ENCODE data around the gene NDC1.

Gene NDC1

DNA sequence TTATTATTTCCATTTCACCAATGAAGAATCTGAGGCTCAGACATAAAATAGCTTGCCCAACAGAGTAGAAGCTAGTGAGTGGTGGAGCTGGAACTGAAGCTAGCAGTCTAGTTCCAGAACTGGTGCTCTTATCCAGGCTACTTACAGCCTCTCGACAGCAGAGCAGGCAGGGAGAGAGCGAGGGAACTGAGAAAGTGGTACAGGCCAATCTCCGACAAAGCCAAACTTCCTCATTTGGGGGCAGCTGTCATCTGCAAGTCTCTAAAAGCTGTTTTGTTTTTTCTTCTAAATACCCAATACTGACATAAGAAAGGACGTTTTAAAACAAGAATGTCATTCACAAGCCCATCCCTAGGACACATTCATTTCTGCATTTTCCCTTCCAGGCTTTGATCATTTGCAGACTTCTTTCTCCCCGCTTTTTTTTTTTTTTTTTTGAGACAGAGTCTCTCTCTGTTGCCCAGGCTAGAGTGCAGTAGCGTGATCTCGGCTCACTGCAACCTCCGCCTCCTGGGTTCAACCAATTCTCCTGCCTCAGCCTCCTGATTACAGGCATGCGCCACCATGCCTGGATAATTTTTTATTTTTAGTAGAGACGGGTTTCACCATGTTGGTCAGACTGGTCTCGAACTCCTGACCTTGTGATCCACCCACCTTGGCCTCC, 31.5 kb upstream of the NDC1 start:
- CTCF ChIA-PET, result interaction anchor here (1.0 to 5.6 kb wide), 8 partner anchors 8 to 90 kb away, joined by 3 to 52 read pairs (median 5); no protein-coding TSS in a partner anchor
- POLR2A ChIA-PET, result no interaction called here
- TF ChIP-seq, protein P1, sequence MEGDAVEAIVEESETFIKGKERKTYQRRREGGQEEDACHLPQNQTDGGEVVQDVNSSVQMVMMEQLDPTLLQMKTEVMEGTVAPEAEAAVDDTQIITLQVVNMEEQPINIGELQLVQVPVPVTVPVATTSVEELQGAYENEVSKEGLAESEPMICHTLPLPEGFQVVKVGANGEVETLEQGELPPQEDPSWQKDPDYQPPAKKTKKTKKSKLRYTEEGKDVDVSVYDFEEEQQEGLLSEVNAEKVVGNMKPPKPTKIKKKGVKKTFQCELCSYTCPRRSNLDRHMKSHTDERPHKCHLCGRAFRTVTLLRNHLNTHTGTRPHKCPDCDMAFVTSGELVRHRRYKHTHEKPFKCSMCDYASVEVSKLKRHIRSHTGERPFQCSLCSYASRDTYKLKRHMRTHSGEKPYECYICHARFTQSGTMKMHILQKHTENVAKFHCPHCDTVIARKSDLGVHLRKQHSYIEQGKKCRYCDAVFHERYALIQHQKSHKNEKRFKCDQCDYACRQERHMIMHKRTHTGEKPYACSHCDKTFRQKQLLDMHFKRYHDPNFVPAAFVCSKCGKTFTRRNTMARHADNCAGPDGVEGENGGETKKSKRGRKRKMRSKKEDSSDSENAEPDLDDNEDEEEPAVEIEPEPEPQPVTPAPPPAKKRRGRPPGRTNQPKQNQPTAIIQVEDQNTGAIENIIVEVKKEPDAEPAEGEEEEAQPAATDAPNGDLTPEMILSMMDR (IDR thresholded peaks at IDR 0.05; ENCODE audit: insufficient read depth, low read length, missing control alignments), result no peak
- no peak for DNase-seq (ENCODE audit: low read depth, low spot score)
- no peak overlapping the region for H3K4me3 ChIP-seq (ENCODE audit: low read depth, low read length)

DNA sequence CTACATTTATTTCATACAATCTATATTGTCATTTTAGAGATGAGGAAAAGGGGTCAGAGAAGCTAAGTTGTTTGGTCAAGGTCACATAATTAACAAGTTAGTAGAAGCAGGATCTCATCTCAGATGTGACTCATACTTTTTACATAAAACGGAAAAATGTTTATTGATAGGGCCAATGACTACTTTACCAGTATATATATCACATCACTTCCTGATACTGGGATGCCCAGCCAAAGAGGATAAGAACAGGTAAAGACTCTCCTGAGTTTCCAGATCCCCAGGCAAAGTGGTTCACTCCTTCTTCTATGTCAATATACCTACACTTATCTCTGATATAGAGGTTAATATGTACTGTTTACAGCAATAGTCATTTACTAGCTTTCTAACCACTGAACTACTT, 30.5 kb upstream of the NDC1 start:
- no peak for DNase-seq (ENCODE audit: low read depth, low spot score)
- CTCF ChIA-PET, result interaction anchor here (0.6 to 5.6 kb wide), 7 partner anchors 8 to 97 kb away, joined by 3 to 52 read pairs (median 4); no protein-coding TSS in a partner anchor
- TF ChIP-seq, protein P1 (IDR thresholded peaks at IDR 0.05; ENCODE audit: insufficient read depth, low read length, missing control alignments), result no peak
- no peak overlapping the region for H3K4me3 ChIP-seq (ENCODE audit: low read depth, low read length)
- POLR2A ChIA-PET, result no interaction called here

DNA sequence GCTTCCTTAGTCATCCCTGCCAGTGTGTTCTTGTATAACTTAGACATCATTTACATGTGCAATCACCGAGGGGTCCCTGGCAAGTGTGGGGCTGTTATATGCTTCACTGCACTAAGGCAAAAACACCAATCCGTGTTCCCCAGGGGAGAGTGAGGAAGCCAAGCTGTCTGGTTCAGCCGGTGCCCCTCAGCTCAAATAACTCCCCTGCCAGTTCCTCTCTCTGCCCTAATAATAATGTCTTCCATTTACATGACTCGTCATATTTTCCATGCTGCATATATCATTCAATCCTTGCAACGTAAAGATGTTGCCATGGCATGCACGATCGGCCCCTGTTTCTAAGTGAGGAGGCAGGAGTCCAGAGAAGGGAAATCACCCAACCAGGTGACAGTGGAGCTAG, 24.4 kb upstream of the NDC1 start:
- no peak overlapping the region for H3K4me3 ChIP-seq (ENCODE audit: low read depth, low read length)
- ChIA-PET POLR2A (no interaction called here), CTCF (interaction anchor here (1.3 to 9.9 kb wide), 6 partner anchors 9 to 181 kb away, joined by 3 to 102 read pairs (median 50); partner anchors contain the start of genes IFT25 and LRRC42)
- no peak for DNase-seq (ENCODE audit: low read depth, low spot score)
- TF ChIP-seq, protein P1 (IDR thresholded peaks at IDR 0.05; ENCODE audit: insufficient read depth, low read length, missing control alignments), result no peak

DNA sequence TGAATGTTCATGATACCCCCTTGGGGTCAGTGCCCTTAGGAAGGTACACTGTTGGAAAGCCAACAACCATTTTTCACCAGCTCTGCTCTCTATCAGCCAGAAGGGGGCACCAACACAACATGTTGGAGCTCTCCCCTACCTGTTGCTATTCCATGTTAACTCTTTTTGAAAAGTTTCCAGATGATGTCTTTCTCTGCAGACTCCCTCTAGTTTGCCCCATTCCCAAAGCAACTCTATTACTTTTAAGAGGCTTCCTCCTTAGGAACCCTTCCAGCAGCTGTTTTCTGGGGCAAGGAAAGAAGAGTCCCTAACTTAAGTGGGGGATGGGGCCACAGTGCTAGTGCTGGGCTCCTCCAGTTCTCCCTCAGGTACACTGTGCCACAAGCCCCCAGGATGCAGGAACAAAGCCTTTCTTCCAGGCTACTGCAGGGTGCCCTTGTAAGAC, 22.9 kb upstream of the NDC1 start:
- H3K4me3 ChIP-seq (ENCODE audit: low read depth, low read length), result no peak overlapping the region
- DNase-seq (ENCODE audit: low read depth, low spot score), result no peak
- TF ChIP-seq, protein P1 (IDR thresholded peaks at IDR 0.05; ENCODE audit: insufficient read depth, low read length, missing control alignments), result peak; percentile 74
- POLR2A ChIA-PET, result interaction anchor here (0.6 kb wide), 1 partner anchor 188 kb away, joined by 3 read pairs; no protein-coding TSS in a partner anchor
- CTCF ChIA-PET, result interaction anchor here (0.6 to 9.9 kb wide), 41 partner anchors 9 to 949 kb away, joined by 3 to 102 read pairs (median 4); partner anchors contain the start of genes IFT25, LRRC42 and NDC1

DNA sequence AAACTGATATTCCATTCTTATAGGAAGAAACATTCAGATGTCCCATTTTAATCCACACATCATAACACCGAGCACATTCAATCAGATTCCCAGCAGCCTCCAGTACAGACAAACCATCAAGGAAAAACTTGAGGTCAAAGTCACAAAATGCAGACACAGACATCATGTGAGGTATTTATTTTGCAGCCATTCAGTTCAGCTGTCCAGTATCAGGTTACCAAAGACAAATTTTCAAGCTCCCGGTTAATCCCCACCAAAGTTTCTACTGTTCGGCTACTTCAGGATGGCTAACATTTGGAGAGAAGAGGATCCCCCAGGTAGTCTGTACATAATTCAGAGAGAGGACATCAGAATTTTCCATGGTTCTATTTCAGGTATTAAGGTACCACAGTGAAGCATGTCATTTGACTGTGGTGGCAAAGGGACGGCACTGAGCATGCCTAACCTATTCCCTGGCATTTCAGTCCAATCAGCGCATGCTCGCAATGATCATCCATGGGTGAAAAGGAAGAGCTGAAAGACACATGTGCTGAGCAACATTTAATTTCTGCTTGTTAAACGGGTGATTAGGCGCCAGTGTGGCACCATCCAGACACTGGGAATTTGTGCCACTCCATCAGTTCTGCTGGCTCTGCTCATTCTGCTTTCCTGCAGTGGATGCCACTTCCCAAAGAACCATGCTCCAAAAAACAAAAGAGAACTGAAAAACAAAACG, 13.6 kb upstream of the NDC1 start:
- POLR2A ChIA-PET, result no interaction called here
- TF ChIP-seq, protein P1 (IDR thresholded peaks at IDR 0.05; ENCODE audit: insufficient read depth, low read length, missing control alignments), result no peak

More for the DNA sequence above, 13.6 kb upstream of the NDC1 start:
- no peak overlapping the region for H3K4me3 ChIP-seq (ENCODE audit: low read depth, low read length)
- CTCF ChIA-PET, result interaction anchor here (0.8 to 4.7 kb wide), 4 partner anchors 9 to 230 kb away, joined by 3 to 53 read pairs (median 8); no protein-coding TSS in a partner anchor
- no peak for DNase-seq (ENCODE audit: low read depth, low spot score)

Data from AG04449 (cell line).